T-helper 2 cell (primary cell): ENCODE results near the gene CAMK2N1.

Experiments used
- DNase-seq, 5 experiments: peaks; one replicate each; pipeline versions ENCODE4 v3.0.0 to v3.0.0-alpha.2; 2012 to 2022
- total RNA-seq, 2 donors: gene quantifications; one replicate each; lab custom pipeline; 2026; lab: John Stamatoyannopoulos, UW

Gene CAMK2N1
- total RNA-seq, result 1.2 to 1.7 reads per million in 2 donors

DNA sequence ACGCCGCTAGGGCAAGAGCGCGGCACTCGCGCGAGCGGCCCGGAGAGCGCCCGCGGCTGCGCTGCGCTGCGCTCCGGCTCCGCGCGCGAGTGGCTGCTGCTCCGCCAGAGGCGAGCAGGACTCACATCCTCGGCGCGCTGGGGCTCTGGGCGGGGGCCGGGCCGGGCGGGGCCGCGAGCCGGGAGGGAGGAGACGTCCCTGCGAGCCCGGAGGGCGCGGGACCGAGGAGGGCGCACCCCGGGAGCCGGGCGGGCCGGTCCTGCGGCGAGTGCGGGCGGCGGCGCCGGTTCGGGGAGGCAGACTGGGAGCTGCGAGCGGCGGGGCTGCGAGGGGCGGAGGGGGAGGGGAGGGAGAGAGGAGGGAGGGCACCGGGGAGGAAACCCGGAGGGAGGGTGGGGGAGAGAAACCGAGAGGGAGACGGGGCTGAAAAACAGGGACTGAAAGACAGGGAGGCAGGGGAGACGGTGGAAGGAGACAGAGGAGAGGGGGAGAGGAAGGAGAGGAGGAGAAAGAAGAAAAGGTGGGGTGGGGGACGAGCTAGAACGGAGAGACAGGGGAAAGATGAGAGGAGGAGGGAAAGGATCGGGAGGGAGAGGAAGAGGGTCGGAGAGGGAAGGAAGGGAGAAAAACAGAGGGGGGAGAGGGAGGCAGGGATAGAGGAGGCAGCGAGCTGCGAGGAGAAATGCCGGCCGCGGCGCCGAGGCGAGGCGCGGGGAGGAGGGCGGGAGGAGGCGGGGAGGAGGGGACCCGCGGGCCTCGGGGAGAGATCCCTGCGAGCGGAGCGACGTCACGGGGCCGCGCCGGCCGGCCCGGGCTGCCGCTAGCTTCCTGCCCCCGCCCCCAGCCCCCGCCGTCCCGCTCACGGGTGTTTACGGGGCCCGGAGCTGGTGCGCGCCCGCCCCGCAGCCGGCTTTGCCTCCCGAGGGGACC, at the start of gene CAMK2N1:
Gene CAMK2N1 (minus strand): TSS at position 684 of the 930 bp plus-strand sequence. CDS start 831 bp downstream, outside the sequence.
- peak in 4 of 5 experiments; percentile 25 to 64 (median 44) for DNase-seq

DNA sequence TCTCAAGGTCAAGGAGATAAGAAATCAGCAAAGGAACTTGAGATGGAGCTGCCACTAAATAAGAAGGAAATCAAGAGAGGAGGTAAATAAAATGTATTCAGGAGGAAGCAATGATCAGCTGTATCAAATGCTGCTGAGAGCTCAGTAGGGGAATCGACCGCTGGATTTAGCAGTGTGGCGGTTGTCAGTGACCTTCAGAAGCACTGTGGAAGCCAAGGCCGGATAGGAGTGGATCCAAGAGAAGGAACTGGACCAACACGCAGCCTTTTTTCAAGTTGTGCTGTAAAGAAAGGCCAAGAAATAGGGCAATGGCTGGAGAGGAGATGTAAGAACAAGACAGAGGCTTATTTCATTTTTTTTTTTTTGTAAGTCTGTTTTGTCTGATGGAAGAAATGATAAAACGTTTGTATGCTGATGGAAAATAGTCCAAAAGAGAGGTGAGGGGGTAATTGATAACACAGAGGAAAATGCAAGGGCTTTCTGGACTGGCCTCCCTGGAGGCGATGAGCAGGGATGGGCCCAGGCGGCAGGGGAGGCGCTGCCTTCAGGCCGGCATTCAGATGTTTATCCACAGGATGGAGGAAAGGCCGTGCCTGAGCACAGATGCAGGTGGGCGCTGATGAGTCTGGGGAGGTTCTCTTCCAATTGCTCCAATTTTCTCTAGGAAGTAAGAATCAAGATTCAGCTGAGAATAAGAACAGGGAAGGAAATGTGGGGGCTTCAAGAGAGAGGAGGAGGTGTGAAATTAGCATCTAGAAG, 48.8 kb upstream of the CAMK2N1 start:
- no peak for DNase-seq

DNA sequence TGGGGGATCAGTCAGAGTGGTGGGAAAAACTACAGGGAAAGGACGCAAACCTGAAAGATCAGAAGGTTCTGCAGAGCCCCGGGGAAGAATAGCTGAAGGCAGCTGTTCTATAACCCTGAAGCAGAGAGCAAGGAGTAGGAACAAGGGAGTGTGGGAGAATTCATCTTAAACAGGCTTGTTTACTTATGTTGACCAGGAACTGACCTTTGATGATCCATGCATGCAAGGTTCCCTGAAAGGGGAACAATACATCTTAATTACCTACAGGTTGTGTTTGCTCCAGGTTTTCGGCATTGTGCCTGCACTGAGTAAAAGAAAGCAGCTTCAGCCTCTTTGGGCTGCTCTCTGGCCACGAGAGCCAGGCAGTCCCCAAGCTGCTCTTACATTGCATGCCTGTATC, 47.6 kb upstream of the CAMK2N1 start:
- no peak for DNase-seq

DNA sequence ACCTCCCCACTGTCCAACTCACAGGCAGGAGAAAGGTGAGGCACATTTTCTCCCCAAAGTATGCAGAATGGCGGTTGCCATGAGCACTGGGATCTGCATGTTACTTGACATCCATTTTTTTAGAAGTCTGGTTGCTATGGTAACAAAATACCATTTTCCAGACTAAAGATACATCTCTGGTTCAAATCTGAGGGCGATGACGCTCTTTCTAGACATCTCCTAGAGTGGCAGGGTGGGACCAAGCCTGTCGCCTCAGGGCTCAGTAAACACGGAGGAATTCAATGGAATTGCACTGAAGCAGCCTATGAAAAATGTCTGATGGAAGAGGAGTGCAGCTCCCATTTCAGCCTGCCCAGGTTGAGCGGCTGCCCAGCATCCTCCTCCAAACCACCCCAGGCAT, 44.9 kb upstream of the CAMK2N1 start:
- DNase-seq, result no peak

DNA sequence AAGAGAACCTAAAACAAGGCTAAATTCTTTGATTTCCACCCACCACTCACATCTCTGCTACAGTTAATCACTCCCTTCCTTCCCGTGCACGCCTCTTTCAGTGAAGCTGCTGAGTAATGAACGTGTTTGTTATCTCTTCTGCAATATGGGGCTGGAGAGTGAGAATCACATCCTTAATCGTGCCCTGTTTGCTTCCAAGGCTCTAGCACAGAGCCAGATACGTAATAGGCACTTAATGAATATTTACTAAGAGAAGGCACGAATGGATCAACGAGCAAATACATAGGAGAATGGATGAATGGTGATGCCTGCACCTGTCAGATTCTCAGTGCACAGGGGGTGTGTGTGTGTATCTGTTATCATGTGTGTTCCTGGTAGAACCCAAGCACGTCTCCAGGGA, 44.3 kb upstream of the CAMK2N1 start:
- DNase-seq, result no peak

DNA sequence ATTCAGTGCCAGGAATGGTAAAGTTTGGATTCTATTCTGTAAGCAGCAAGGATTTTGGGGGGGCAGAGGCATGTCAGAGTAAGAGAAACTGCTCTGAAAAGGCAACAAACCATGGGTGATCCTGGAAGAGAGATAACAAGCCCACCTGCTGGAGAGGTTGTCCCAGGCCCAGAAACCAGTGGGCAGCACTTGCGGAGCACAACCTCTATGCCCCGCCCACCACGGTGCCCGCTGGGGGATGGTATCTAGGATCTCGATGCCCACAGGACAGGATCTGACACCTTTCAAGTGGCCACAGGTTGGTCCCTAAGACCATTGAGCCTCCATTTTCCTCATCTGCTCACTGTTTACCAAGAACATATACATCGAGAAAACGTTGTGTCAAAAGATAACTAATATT, 42.2 kb upstream of the CAMK2N1 start:
- no peak for DNase-seq

DNA sequence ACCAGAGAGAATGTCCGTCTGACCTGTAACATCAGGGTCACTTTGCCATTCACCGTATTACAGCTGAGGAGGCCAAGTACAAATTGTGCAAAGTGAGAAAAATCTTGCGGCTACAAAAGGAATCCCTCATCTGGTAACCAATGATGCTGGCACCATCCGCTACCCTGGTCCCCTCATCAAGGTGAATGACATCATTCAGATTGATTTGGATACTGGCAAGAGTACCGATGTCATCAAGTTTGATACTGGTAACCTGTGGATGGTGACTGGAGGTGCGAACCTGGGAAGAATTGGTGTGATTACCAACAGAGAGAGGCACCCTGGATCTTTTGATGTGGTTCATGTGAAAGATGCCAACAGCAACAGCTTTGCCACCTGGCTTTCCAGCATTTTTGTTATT, 40.3 kb upstream of the CAMK2N1 start:
- no peak for DNase-seq

DNA sequence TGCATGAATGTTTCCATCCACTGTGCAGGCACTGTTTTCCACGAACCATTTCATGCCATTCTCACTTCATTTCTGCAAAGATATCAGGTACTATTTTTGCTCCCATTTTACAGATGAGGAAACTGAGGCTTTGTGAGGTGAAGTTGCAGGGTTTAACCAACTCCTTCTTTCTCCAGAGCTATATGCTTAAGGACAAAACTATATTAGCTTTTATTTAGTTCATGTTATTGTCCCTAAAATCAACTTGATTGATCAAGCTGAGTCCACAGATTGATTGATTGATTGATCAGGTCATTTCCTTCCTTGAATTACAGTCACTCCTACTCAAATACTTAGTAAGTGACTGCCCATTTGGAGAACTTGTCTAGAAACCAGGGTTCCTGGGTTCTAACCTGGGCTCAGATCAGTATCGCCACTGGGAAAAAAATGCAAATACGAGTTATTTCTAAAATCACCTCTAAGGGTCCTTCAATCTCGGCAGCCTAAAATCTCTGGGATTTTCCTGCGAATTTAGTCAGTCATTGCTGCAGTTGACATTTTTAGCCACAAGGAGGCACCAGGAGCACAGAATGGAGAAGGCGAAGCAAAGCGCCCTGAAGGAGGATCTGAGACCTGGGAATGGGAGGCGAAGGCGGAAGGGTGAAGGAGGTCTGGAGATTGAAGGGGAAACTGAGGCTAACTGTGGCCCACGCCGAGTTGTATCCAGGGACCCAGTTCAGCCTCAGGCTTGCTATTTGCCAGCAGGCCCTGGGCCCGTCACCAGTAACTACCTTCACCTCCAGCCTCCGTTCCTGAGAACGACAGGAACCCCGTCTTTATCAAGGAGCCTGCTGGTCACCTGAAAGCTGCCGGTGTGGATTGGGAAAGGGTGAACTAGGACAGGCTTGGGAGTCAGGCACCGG, 36.2 kb upstream of the CAMK2N1 start:
- peak in 4 of 5 experiments; percentile 24 to 49 (median 39) for DNase-seq

DNA sequence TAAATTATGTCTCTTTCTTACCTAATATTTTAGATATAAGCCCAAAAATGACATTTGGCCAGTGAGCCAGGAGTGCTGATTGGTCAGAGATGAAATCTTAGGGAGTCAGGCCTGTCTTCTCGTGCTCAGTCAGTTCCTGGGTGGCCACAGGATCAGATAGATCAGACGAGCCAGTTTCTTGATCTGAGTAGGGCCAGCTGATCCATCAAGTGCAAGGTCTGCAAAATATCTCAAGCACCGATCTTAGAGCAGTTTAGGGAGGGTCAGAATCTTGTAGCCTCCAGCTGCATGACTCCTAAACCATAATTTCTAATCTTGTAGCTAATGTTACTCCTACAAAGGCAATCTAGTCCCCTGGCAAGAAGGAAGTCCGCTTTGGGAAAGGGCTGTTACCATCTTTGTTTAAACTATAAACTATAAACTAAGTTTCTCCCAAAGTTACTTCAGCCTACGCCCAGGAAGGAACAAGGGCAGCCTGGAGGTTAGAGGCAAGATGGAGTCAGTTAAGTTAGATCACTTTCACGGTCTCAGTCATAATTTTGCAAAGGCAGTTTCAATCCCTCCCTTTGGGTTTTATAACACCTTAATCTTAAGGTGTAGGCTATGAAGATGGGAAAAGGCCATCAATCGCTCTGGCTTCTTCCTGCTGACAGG, 33.7 kb upstream of the CAMK2N1 start:
- DNase-seq, result peak in 1 of 5 experiments; percentile 22

DNA sequence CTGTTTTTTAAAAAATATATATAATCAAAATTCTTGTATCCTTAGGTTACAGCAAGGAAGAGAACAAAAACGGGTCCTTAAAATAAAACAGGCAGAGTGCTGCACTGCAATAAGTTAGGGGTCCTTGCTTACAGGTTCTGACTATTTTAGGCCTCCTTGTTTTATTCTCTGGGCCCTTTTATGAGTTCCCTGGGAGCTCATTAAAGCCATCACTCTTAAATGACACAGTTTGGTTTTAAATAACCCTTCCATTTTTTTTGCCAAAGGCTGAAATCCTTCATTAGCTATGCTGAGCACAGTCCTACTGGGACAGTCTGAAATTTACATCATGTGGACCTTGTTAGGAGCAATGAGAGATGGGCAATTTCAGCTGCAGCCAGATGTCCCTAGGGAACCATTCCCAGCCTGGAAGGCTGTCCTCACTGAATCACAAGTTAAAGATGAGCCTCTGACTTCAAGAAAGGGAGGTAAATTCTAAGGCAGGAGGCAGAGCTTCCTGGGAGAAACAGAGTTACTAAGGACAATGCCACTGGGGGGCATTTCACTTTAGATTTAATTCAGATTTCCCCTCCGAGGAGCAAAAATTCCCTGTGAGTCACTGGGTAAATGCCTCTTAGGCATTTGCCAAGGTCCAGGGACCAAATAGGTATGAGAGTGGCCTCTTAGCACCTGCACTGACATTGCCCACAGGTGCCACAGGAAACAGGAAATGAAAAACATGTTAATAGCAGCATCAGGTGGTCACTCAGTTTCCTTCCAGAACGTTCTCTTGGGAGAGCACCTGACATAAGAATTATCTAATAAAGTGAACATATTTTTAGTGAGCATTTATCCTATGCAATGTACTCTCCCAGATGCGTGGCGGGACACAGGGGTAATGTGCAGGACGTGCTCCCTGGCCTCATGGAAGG, 25.8 kb upstream of the CAMK2N1 start:
- no peak for DNase-seq

DNA sequence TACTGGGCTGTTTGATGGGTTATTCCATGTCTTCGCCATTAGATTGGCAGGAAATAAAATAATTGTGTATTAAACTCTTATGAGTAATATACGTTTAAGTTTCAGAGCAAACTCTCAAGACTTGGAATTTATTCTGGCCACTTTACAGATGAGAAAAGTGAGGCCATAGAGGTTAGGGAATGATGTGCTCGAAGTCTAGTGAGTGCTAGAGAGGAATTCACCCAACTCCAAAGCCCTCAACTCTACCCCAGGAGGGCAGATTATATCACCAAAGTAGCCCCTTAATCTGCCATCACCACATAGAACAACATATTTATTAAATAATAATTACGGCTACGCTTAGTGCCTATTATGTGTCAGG, 22.4 kb upstream of the CAMK2N1 start:
- no peak for DNase-seq

DNA sequence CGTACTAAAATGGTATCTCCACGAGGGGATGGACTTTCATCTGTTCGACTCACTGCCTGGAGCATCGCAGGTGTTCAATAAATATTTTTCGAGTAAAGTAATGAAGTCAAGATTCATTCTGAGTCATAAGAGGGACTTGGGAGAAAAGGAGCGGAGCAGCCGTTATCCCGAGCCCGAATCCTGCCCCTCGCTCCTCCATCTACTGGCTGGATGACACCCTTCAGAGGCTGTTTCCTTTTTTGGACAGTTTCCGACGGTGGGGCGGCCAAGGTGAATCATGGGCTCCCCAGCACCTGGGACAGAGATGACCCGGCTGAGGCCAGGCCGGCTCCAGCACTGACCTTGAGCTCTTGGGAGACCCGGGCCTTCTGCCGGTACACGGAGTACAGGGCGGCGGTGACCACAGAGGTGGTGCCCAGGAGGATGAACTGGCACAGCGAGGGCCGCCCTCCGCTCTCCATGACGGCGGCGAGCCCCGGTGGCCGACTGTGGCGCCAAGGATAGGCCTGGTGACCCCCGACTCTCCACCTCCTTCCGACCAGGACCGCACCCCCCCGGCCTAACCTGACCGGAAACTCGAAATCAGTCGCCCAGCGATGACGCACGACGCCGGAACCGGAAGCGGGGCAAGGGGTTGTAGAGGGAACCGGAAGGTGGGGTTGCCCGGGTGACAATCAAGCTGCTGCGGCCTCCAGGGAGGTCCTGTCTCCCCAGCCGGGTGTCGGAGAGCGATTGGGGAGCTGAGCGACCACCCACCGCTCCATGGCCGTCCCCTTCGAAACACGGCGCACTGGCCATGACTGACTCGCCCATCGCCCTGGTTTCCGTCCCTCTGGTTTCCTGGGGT, 21.8 kb upstream of the CAMK2N1 start, which contains the start of gene MUL1:
Gene MUL1 (minus strand): TSS at position 588 of the 847 bp plus-strand sequence. CDS start 127 bp downstream, at position 461.
- peak; percentile 77 to 94 (median 87) for DNase-seq

DNA sequence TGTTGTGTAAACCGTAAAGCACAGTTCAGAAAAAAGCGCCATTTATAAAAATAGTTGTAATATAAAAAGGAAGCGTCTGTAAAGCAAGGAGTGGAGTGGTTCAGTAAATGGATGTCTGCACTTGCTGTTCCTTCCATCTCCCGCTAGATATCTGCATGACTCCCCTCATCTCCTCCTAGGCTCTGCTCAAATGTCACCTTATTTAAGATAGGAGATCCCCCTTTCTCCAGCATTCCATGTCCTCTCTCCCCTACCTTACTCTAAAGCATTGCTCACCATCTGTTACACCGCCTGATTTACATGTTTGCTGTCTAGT, 21.2 kb upstream of the CAMK2N1 start:
- DNase-seq, result no peak

DNA sequence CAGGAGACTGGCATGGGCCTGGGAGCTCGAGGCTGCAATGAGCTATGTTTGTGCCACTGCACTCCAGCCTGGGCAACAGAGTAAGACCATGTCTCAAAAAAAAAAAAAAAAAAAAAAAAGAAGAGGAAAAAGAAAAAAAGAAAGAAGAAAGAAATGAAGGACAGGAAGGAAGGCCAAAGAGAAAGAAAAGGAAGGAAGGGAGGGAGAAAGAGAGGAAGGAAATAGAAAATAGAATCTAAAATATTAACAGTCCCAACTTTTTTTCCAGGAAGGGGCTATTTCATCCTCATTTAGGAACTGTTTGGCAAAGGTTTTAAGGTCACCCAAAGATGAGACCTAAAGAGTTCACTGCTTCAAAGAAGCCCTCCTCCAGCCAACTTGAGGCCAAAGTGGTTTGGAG, 19.5 kb upstream of the CAMK2N1 start:
- no peak for DNase-seq

DNA sequence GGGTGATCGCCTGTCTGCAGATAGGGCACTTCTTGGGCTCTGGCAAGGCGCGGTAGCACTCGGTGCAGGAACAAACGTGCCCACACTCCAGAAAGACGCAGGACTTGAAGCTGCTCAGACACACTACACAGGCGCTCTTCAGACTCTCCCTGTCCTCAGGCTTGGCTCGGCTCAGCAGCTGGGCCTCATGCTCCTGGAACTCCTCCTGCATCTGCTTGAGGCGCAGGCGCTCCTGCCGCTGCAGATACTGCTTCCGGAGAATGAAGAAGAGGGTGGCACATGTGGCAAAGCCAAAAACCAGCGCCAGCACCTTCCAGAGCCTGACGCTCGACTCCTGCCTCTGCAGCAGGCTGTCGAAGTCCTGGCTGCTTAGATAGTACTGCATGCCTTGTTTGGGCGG, 14.7 kb upstream of the CAMK2N1 start:
- no peak for DNase-seq

DNA sequence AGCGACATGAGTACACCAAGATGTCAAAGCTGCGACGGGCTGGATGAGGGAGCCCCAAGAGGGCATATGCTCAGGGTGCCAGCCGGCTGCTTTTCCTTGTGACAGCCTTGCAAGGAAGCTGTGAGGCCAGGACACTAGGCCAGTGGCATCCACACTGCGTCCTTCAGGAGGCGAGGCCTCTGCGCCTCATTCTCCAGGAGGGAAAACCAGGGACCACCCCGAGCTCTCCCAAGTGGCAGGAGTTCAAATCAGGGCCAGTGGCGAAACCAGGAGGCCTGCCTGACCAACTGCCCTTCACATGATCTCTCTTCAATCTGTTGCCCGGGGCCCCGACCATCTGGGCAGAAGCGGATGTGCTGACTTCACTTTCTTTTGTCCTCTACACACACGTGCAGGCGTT, 13.7 kb upstream of the CAMK2N1 start:
- no peak for DNase-seq

DNA sequence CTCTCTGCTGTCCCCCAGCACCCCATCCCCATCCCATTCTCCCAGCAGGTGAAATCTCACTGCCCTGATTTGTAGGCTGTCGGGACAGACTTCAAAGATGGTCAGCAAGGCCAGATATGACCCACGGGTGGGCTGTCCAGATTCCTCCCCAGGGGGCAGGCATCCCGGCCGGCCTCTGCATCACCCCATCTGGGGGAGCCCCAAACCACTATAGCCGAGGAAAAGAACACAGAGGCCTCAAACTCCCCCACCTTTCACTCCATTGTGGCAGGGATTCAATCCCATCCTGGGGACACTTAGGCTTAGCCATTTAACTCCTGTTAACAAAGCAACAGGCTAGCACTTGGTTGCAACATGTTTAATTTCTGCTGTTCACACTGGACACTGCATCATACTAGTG, 13.1 kb upstream of the CAMK2N1 start:
- no peak for DNase-seq

DNA sequence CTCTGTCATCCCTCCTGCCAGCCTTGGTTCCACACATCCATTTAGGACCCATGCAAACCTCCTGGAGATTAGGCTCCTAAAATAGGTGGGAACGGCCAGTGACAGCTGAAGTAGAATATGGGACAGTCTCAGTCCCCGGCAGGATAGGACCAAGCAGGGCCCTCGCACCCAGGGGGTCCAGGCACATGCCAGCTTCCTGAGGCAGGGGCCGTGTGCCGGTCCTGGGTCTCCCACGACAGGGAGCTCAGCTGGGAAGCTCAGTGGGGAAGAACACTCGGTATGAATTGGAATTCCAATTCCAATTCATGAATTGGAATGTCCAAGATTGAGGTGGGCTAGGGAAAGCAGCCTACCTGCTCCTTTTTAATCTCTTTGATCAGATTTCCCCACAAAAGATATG, 12.1 kb upstream of the CAMK2N1 start:
- no peak for DNase-seq

DNA sequence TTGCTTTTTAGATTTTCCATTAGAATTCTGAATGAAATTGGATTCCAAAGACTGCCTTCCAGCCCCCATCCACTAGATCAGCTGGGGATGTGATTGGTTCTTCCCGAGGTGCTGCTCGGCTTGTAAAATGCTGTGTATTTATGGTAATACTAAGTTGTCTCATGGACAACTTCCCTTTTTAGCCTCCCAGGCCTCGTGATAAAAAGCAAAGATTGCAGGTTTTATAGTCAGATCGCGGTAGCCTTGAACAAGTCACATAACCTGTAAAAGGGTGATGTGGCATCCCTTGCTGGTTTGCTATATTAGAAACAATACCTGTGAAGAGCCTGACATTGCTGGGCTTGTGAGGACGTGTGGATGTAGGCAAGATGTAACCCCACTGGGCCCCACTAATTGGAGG, 11.5 kb upstream of the CAMK2N1 start:
- no peak for DNase-seq
